ENCODE results near the gene NDUFA8.

Gene NDUFA8

DNA sequence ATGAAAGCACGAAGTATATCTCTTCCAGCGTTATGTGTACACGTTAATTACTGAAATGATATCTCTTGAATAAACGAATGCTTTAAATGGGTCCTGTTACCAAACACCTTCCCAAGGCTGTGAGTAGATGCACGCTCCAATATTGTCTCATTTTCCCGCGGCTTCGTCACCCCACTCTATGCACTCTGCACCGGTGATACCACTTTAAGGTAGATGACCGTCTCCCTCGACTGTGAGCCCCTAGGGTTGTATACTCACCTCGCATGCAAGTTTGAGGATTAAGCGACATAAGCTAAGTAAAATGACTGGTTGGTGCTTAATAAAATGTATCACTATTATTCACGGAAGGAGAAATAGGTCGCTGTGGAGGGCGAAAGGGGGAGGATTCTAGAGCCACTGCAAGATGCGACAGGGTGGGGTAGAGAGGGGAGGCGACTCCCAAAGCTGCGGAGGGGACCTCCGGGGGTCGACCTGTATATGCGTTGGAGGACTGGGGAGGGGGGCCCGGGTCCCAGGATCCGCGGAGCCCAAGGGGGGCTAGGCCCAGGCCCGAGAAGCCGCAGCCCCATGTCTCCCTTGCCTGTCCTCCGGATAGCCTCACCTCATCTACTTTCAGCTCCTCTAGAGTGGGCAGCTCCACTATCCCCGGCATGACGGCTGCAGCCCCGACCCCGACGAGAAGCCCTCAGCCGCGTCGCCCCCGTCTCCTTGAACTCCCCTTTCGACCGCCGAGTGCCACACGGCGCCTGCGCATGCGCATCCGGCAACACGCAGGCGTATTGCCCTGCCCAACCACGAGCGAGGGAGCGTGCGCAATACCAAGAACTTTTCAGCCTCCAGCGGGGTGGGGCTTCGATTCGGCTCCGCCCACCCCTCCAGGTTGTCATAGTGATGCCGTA is at the start of gene NDUFA8, which contains the start of gene MORN5:
TSS of gene NDUFA8 (minus strand) at position 754 of the 899 bp plus-strand sequence. CDS start at position 652, 102 bp downstream.
TSS of gene MORN5 (plus strand) at position 883 of the 899 bp plus-strand sequence. CDS start 65 bp downstream, outside the sequence.
- DNase-seq (ENCODE audit: low read depth in 2 of 3, low spot score in 2 of 3): peak; percentile 87 to 96 (median 88)

GRCh38 chr9:122207096-122207495 is 47.5 kb upstream of the NDUFA8 start:
- no peak for DNase-seq (ENCODE audit: low read depth in 2 of 3, low spot score in 2 of 3)

DNA sequence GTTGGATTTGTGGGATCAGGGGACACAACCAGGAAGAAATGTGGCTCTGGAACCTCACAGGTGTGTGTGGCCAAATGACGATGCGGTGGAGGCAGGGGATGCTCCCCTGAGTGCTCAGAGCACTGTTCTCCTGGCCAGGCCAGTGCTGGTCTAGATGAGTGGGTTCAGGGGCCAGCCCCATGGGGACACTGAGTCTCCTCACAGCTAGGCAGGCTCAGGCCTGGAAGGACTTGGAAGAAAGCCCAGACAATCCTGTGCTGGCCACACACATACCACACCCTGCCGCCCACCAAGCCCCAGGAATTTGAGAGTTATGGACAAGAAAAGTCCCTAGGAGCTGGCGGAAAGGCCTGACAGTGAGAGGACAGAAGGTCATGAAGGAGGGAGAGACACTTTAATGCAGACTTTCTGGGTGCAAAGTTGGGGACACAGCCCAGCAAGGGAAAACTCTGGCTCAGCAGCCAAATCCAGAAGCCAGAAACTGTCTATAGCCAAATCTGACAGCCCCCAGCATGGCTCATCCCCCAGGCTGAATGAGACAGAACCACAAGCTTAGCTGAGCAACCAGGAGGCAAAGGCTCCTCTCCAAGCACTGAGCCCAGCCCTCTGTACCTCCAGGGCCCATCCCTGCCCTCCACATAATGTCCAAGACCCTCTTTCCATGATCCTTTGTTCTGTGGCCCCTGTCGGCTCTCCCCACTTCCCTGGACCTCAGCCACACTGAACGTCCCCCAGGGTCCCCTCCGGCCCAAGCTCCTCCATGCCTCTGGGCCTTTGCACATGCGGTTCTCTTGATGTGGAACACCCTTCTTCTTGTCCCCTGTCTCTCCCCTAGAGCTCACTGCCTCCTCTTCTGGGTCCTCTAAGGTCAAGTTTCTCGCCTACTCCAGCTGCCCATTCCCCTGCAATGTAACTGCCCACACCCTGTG is 46.8 kb upstream of the NDUFA8 start:
- no peak for DNase-seq (ENCODE audit: low read depth in 2 of 3, low spot score in 2 of 3)

DNA sequence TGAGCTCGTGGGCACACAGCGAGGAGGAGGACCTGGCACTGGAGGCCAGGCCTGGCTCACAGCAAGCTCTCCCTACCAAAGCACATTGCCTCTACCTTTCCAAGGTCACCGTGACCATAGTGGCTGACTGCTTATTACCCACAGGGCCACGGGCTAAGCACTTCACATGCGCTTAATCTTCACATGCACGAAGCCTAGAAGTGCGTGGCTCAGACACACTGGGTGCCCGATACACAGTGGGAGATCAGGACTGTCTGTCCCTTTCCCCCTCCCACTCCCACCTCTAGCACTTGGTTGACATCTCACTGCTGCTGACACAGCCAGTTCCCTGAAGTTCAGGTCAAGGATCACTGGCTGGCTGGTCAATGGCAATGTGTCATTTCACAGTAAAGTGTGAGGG is 45.6 kb upstream of the NDUFA8 start:
- no peak for DNase-seq (ENCODE audit: low read depth in 2 of 3, low spot score in 2 of 3)

GRCh38 chr9:122204491-122204890 is 44.9 kb upstream of the NDUFA8 start:
- DNase-seq (ENCODE audit: low read depth in 2 of 3, low spot score in 2 of 3): no peak

DNA sequence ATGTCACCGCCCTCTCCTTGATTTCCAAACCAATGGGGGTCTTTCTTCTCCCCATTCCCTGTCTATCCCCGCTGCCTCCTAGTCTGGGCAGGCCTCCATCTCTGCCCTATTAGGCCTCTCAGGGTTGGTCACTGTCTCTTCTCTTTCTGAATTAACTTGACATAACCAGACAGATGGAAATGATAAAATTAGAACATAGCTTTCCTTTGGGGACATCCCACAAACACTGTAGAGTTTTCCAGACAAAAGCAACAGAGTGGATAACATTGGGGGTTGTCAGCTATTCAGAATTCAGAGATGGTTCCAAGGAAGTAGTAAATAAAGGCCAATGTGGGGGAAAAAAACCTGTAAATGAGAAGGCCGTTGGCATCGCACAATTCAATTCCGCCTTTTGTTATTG is 44.5 kb upstream of the NDUFA8 start:
- no peak for DNase-seq (ENCODE audit: low read depth in 2 of 3, low spot score in 2 of 3)

DNA sequence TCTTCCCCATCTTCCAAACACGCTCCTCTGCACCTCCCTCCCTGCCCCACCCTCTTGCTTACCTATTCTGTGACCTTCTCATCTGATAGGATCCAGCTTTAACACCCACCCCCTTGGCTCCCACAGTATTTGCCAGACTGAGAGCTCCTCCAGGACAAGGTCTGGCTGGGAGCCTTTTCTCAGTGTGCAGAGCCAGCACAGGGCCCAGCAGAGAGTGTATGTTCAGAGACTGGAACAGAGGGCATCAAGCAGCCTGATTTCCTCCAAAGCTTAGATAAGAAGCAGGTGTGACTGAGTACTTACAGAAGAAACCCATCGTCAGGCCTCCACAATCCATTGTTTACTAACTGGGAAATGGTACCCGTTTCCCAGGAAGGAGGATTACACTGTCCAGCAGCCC is 42.5 kb upstream of the NDUFA8 start:
- DNase-seq (ENCODE audit: low read depth in 2 of 3, low spot score in 2 of 3): no peak

DNA sequence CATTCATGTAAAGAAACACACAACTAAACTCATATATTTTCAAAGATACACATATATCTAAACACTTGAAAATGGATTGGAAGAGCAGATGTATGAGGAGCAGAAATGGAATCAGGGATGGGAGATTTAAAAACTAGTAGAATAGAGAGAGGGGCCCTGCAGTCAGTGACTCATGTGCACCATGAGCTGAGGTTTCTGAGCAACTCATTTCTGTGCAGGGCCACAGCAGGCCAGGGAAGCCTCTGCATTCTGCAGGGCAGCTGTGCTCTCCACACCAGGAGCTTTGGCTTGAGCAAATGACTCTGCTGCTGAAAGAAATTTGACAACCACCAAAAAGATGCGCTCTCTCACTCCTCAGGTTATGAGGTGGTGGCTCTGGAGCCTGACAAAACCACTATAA is 42.1 kb upstream of the NDUFA8 start:
- no peak for DNase-seq (ENCODE audit: low read depth in 2 of 3, low spot score in 2 of 3)

DNA sequence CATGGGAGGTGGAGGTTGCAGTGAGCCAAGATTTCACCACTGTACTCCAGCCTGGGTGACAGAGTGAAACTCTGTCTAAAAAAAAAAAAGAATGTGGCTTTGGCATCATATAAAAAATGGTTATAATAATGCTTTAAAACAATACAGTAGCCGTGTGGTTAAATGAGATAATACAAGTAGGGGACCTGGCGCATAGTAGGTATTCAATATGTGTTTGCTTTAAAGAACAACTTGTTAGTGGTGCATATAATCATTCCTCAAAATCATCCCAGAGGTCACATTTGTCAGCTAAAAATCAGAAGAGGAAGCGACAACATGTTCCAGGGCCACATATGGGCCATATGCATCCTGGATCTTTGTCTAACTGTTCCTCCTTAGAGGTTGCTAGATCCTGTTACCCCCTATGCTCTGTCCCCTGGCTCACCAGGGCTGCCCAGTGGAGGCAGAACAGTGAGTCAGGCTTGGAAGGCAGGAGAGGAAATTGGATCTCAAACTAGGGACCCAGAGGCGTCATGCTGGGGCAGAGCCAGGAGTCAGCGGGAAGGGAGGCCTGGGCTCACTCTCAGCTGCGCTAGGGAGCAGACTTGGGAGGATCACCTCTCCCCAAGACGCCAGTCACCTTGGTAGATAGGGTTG is 41.5 kb upstream of the NDUFA8 start:
- no peak for DNase-seq (ENCODE audit: low read depth in 2 of 3, low spot score in 2 of 3)

DNA sequence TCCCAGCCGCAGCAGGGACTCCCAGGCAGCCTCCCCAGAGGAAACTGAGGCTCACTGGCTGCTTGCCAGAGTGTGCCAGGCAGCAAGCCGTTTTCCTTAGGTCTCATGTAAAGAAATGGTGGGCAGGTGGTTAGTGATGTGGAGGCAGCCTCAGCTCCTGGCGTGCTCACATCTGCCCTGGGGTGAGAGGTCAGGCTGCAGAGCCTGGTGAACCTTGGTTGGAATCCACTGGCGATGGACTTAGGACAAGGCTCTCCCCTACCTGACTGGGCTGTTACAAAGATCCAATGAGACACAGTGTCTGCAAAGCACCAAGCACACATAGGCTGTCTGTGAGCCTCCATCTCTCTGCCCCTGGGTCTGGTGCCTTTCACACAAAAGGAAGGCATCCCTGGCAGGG is 38.3 kb upstream of the NDUFA8 start:
- no peak for DNase-seq (ENCODE audit: low read depth in 2 of 3, low spot score in 2 of 3)

DNA sequence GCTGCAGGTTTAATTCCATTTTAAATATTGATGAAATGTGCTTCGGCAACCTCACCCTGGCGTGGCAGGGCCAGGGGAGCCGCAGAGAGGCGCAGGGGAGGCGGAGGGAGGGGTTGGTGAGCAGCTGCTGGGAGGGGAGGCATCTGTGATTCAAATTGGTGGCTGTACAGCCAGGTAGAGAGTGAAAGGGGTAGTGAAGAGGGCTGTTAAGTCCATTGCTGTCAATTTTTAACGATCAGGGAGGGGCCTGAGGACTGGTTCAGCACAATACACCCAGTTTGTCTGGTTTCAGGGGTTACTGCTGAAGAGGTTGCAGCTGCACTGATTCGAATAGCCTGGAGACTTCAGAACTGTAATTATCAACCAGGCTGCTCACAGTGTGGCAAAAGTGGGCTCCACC is 37.8 kb upstream of the NDUFA8 start:
- no peak for DNase-seq (ENCODE audit: low read depth in 2 of 3, low spot score in 2 of 3)

- no peak for DNase-seq (ENCODE audit: low read depth in 2 of 3, low spot score in 2 of 3)
Measured at GRCh38 chr9:122195875-122196274, 36.3 kb upstream of the NDUFA8 start.

DNA sequence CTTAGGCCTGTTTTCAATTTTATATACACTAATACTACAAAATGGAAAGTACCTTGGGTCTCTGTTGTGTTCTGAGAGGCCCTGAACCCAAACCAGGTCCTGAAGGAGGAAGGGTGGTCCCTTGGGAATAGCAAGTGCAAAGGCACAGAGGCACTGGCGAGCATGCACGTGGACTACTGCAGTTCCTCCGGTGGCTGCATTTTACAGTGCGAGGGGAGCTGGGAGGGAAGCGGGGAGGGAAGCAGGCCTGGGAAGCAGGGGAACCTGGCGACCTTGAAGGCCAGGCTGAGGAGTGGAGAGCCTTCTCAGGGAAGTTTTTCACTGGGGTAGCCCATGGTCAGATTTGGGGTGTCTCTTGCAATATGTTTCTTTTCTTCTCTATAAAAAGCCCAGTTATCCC is 34.1 kb upstream of the NDUFA8 start:
- DNase-seq (ENCODE audit: low read depth in 2 of 3, low spot score in 2 of 3): no peak

DNA sequence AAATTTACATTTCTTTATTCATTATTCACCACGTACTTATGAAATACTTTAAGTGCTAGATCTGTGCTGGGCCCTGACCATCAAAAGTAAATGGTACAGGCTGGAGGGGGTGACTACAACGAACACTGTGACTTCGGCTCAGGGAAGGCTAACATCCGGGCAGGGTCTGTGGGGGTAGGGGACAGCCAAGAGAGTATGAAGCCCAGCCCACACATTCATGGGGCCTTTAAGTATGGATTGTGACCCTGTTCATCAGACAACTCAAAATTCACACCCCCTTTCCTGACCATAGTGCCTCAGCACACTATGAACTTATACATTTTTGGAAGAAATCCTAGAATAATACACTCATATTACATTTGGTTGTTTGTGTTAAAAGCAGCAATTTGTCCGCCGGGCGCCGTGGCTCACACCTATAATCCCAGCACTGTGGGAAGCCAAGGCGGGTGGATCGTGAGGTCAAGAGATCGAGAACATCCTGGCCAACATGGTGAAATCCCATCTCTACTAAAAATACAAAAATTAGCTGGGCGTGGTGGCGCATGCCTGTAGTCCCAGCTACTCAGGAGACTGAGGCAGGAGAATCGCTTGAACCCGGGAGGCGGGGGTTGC is 33.4 kb upstream of the NDUFA8 start:
- DNase-seq (ENCODE audit: low read depth in 2 of 3, low spot score in 2 of 3): no peak

- no peak for DNase-seq (ENCODE audit: low read depth in 2 of 3, low spot score in 2 of 3)
Measured at GRCh38 chr9:122192261-122192875, 32.8 kb upstream of the NDUFA8 start.

GRCh38 chr9:122191584-122191983 is 32.0 kb upstream of the NDUFA8 start:
- no peak for DNase-seq (ENCODE audit: low read depth in 2 of 3, low spot score in 2 of 3)

DNA sequence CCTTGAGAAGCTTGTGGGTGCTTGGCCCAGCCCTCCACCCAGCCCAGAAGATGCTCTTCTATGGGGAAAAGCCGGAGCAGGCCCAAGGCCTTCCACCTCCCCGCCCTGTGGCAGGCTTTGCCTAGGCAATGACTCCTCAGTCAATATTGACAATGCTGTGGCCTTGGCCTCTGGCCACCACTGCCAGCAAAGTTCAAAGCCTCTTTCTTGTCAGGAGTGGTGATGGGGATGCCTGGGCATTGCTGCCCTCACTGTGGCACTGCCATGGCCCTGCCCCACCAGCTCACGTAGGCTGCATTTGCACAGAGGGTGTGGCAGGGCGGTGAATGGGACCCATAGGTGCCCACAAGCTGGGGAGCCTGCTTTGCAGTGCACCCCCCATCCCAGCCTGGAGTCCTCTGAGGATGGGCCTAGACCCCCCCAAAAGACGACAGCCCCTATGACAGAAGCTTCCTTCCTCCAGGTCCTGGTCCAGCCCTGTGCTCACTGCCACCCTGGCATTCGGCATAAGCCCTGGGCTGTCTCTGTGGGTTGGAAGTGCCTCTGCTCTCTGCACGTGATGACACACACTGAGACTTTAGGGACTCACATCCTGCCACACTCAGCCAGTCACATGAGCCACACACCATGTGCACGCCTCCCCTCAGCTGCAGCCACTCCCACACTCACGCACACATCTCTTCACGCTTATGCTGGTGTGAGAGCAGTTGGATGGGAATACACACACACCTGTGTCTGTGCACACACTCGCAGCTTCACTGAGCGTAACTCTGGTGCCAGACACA is 31.2 kb upstream of the NDUFA8 start:
- DNase-seq (ENCODE audit: low read depth in 2 of 3, low spot score in 2 of 3): no peak

- DNase-seq (ENCODE audit: low read depth in 2 of 3, low spot score in 2 of 3): no peak
Measured at GRCh38 chr9:122188369-122188768, 28.8 kb upstream of the NDUFA8 start.

DNA sequence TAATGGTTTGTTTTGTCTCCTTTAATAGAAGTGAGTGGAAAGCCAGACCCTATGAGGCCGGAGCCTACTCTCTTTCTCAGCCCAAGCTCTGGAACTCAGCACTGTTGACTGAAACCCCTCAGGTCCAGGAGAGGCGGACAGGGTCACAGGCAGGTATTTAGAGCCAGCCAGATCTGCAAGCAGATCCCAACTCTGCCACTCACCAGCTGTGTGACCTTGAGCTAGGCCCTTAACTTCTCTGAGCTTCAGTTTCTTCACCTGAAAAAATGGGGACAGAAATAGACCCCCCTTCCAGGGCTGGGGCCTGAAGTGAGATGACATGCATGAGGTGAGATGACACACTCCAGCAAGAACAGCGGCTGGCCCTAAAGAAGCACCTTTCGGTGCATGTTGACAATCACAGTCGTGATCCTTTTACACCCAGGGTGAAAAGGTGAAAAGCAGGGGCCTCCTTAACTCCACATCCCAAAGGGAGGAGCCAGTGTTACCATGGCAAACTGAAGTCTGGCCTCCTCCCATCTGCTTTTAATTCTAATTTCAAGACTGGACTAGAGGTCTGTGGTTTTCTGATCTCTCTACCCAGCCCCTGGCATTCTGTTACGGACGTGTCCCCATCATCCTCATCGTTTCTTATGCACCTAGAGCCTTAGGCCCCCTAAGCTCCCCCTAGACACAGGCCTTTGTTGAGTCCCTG is 27.3 kb upstream of the NDUFA8 start:
- DNase-seq (ENCODE audit: low read depth in 2 of 3, low spot score in 2 of 3): no peak
